Activated naive CD8-positive, alpha-beta T cell treated with anti-CD3 and anti-CD28 coated beads, Interleukin-2, amount 10 ng/mL, durations not matched to agents 7 days and 5 days (primary cell): ENCODE data around the gene CHD2. TPM values are rescaled to one million over a fixed set of nuclear protein-coding genes. Genes with fewer than 3 reads are reported as not detected.
"Not testable (repeated sequence)": the region's sequence is repeated elsewhere in the genome, so short reads cannot be mapped to it uniquely, and the experiment has no call there.

Experiments
- ATAC-seq: fragments of 150-1000 bp; cut with Tn5 transposase; one replicate; pipeline ENCODE4 v1.10.0; 2021; ENCODE audit warnings: low read depth, moderate library complexity
- POLR2A ChIA-PET: fragments of 350-600 bp; sonication (Branson Sonifier 250); formaldehyde crosslinking; loops from one replicate; lab custom pipeline; 2021; ENCODE audit warnings: antibody characterized with exemption; lab: Charles Lee
- DNase-seq: peaks from one replicate; pipeline ENCODE4 v3.0.0; 2021
- H3K27ac Mint-ChIP-seq: one replicate; pipeline ENCODE4 v1.8.0; 2022; ENCODE audit warnings: mild to moderate bottlenecking, mixed read lengths
- H3K27me3 Mint-ChIP-seq: one replicate; pipeline ENCODE4 v1.8.0; 2022; ENCODE audit warnings: mild to moderate bottlenecking, moderate library complexity, mixed read lengths
- H3K36me3 Mint-ChIP-seq: one replicate; pipeline ENCODE4 v1.8.0; 2021; ENCODE audit warnings: mild to moderate bottlenecking, mixed read lengths
- H3K4me1 Mint-ChIP-seq: one replicate; pipeline ENCODE4 v1.8.0; 2021; ENCODE audit warnings: mixed read lengths
- H3K4me3 Mint-ChIP-seq: one replicate; pipeline ENCODE4 v1.8.0; 2022; ENCODE audit warnings: mild to moderate bottlenecking, moderate library complexity, mixed read lengths
- H3K9me3 Mint-ChIP-seq: one replicate; pipeline ENCODE4 v1.8.0; 2021; ENCODE audit warnings: mixed read lengths
- total RNA-seq, 2 experiments: library from RNA; stranded (reverse); gene quantifications; one replicate each; pipeline ENCODE4 v1.2.3, GENCODE V29; 2021

CHD2 gene
- total RNA-seq, 2 experiments from 2014 or later, result 218 to 236 TPM

DNA sequence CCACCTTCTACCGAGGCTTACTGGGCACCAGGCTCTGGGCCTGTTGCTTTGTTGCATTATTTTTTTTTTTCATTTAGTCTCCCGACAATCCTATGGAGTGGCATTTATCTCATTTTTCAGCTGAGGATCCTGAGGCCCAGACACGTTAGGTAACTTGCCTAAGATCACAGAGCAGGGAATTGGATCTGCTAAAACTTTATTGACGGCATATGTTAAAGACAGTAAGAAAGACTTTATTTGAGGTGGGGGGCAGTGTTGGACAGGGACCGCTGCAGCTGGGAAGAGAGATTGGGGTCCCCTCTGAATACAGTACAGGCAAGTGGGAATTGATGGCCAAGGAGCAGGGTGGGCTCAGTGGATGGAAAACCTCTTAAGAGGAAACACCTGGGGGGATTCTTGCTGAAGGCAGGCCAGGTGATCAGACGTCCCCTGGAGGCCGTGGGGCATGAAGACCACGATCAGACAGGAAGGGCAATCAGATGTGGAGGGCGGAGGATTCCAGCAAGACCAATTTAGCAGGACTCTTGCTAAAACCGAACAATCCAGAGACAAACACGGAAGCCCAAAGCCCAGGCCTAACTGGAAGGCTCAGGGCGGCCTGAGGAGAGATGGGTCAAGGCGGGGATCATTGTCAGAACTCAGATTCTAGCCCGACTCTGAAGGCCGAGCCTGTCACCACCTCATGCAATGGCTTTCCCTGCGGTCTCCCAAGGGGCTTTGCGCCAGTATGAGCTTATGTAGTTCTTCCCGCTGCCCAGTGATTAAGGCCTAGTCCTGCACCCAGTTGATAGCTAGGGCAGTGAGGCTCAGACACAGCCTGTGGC lies 135.2 kb downstream of the CHD2 start:
- ATAC-seq (no peak), DNase-seq (peak; percentile 4)
- Mint-ChIP-seq H3K4me3 (no peak overlapping the region), H3K27ac (no peak overlapping the region), H3K4me1 (peaks cover 10% of the 10 kb centered on the region), H3K36me3 (no peaks in the 10 kb centered on the region), H3K9me3 (no peaks in the 10 kb centered on the region), H3K27me3 (peaks cover 1% of the 10 kb centered on the region)
- POLR2A ChIA-PET, result no interaction called here

DNA sequence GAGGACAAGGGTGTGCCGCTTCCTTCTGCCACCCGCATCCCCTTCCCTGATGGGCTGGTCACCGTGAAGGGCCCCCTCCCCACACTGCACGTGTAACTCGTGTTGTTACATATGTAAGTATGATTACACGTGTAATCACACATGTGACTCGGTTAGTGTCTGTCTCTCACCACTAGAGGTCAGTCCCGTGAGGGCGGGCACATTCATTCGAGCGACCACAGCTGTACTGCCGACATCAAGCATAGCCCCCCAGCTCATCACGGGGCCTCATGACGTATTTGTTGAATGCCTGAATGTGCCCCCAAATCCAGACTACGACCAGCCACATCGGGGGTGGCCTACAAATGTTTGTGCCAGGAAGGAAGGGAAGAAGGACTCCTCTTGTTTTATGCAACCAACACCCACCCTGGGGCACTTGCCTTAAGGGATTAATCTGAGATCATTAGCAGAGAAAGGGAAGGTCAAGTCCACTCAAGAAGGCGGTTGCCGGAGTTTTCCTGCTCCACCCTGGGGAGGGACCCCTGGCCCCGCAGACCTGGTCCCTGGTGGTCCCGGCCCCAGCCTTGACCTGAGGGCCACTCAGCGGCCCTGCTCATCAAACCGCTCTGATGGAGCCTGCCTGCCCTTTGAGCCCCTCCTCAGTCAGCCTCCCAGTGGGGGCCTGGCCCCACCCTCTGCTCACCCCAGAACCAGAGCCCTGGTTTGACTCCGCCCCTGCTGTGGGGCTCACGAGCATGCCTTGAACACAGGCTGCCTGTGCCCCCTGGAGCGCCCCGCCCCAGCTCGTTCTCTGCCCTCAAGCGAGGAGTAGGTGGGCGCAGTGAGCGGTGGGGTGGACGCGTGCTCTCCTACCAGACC lies 136.1 kb downstream of the CHD2 start:
- Mint-ChIP-seq H3K4me3 (no peak overlapping the region), H3K9me3 (no peaks in the 10 kb centered on the region), H3K36me3 (no peaks in the 10 kb centered on the region), H3K27ac (peak overlapping the region; percentile 70), H3K4me1 (peaks cover 6% of the 10 kb centered on the region), H3K27me3 (peaks cover 1% of the 10 kb centered on the region)
- peak; percentile 51 for DNase-seq
- ATAC-seq, result peak; percentile 81
- POLR2A ChIA-PET, result no interaction called here

DNA sequence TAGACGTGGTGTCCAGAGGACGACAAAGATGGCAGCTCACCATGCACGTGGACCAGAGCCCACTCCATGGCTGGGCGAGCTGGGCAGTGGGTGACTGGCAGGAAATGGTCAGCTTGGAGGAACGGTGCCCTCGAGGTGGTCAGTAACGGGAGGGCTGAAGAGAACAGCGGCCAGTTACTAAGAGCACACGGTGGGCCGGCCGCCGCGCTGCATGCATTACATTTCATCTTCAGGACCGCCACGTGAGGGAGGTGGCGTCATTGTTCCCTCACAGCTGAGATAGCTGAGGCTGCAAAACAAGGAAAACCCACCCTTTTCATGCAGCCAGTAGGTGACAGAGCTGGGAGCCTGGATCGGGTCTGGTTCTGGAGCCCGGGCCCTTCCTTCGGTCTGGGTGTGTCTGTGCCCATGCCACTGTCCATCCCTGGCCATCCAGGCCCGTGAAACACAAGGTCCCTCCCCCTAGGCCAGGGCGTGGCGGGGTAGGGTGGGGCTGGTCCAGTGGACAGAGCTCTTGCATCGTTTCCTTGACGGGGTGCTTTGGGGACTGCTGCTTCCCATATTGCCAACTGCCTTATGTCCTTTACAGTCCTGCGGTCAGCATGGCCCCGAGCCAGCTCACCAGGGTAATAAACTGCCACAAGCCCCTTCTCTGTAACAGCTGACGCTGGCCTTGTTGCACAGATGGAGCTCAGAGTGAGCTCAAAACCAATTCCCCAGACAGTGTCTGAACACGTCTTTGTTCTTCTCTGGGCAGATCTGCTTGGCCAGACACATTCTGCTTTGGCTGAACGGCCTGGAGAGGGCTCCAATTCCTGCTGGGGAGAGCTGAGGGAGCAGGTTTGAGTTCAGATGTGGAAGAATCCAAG lies 137.1 kb downstream of the CHD2 start:
- ATAC-seq, result no peak
- no peak overlapping the region for H3K4me3 Mint-ChIP-seq
- DNase-seq, result peak; percentile 23
- H3K27me3 Mint-ChIP-seq, result peaks cover 1% of the 10 kb centered on the region
- H3K9me3 Mint-ChIP-seq, result no peaks in the 10 kb centered on the region
- H3K36me3 Mint-ChIP-seq, result no peaks in the 10 kb centered on the region
- peaks cover 6% of the 10 kb centered on the region for H3K4me1 Mint-ChIP-seq
- H3K27ac Mint-ChIP-seq, result no peak overlapping the region
- POLR2A ChIA-PET, result no interaction called here

DNA sequence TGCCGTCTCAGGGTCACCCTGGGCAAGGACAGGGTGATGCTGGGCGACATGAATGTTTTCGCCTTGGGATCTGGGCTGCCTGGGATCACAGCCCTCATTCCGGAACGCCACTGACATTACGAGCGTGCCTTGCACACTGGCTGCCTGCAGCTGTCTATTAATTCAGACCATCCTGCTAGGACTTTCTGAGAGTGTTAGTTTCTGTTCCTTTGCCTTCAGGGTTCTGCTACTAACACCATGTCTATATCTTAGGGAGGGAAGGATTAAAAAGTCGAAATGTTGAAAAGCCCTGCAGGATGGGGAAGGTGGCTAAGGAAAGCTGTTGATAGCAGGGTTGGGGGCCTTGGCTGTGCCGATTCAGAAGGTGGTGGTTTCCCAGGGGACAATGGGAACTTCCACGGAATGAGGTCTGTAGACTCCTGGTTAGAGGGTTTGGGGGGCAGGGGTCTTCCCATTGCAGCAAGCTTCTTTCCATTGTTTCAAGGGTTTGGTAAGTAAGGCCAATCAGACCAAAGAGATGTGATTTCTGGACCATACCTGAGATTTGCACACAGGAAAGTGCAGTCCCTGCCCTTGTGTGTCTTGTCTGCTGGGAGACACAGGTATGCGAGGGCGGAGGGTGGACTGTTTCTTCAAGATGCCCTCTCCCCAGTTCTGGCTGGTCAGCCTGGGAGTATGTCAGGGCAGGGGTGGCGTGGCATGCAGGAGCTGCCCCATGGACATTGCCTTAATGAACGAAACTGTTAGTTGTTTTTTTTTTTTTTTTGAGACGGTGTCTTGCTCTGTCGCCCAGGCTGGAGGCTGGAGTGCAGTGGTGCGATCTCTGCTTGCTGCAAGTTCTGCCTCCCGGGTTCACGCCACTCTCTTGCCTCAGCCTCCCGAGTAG lies 137.9 kb downstream of the CHD2 start:
- DNase-seq (peak; percentile 21), ATAC-seq (no peak)
- H3K4me1 Mint-ChIP-seq, result peaks cover 6% of the 10 kb centered on the region
- no peaks in the 10 kb centered on the region for H3K9me3 Mint-ChIP-seq
- POLR2A ChIA-PET, result no interaction called here
- H3K36me3 Mint-ChIP-seq, result no peaks in the 10 kb centered on the region
- no peak overlapping the region for H3K27ac Mint-ChIP-seq
- peaks cover 1% of the 10 kb centered on the region for H3K27me3 Mint-ChIP-seq
- H3K4me3 Mint-ChIP-seq, result no peak overlapping the region

DNA sequence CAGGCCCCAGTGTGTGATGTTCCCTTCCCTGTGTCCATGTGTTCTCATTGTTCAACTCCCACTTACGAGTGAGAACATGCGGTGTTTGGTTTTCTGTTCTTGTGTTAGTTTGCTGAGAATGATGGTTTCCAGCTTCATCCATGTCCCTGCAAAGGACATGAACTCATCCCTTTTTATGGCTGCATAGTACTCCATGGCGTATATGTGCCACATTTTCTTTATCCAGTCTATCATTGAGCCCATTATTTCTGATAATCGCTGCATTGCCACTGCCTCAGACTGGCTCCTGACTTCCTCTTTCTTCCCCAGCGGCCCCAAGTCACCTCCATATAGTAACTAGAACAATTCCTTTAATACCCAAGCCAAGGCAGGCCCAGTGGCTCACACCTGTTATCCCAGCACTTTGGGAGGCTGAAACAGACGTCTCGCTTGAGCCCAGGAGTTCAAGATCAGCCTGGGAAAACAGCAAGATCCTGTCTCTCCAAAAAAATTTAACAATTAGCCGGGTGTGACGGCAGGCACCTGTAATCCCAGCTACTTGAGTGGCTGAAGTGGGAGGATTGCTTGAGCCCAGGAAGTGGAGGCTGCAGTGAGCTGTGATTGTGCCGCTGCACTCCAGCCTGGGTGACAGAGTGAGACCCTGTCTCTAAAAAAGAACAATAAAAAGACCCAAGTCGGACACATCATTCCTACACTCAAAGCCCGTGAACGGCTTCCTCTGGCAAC lies 139.6 kb downstream of the CHD2 start:
- ATAC-seq, H3K9me3 Mint-ChIP-seq, H3K4me1 Mint-ChIP-seq, DNase-seq, H3K4me3 Mint-ChIP-seq, H3K27ac Mint-ChIP-seq, POLR2A ChIA-PET, H3K27me3 Mint-ChIP-seq, H3K36me3 Mint-ChIP-seq: not testable (repeated sequence)

DNA sequence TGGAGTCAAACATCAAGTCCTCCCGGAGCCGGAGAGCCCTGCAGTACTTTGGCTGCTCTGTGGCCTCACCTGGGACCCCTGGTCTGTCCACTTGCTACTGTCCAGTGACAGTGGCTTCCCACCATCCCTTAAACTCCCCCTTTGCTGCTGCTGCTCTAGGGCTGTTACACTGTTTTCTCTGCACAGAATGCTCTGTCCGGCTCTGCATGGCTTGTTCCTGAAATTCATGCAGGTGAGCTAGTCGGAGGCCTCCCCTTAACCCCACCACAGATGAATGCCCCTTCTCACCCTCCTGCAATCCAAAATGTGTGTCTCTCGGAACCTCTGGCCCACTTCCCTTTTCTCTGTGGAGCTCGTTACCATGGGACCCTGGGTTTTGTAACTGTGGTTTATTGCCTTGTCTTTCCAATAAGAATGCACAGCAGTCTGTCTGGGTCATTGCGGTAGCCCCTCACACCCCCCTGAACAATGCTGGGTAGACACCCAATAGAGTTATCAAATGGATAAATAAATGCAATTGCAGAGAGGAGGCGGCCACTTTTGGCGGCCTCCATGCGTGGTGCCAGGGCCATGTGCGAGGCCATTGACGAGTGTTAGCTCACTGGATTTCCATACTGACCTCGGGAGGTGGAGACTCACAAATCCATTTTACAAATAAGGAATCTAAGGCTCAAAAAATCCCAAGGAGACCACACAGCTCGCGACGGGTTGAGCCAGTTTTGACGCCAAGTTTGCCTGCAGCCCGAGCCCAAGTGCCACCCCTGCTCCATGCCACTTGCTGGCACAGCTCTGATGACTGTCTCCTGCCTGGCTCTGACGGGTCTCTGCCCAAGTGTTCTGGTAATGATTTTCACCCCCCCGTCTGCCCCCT lies 140.4 kb downstream of the CHD2 start:
- H3K9me3 Mint-ChIP-seq, result no peaks in the 10 kb centered on the region
- H3K4me1 Mint-ChIP-seq, result peaks cover 6% of the 10 kb centered on the region
- no peak overlapping the region for H3K27ac Mint-ChIP-seq
- DNase-seq (no peak), ATAC-seq (no peak)
- H3K4me3 Mint-ChIP-seq, result no peak overlapping the region
- POLR2A ChIA-PET, result no interaction called here
- H3K36me3 Mint-ChIP-seq, result no peaks in the 10 kb centered on the region
- H3K27me3 Mint-ChIP-seq, result peaks cover 1% of the 10 kb centered on the region

DNA sequence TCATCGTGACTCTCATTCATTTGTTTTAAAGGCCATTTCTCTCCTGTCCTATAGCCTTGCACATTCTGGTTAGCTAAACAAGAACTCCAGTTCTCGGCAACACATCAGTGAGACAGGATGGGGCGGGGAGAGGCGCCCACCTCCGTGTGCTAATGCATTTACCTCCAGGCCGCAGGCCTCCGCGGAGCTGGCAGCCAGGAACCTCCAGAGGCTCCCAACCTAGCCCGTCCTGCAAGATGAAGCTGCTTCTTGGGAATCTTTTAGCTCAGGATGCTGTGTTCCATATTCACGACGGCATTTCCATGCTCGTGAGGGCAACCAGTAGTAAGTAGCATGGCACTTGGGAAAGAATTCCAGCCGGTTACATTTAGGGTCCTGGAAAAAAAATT lies 141.0 kb downstream of the CHD2 start:
- H3K36me3 Mint-ChIP-seq, result no peaks in the 10 kb centered on the region
- no peak overlapping the region for H3K27ac Mint-ChIP-seq
- peaks cover 2% of the 10 kb centered on the region for H3K9me3 Mint-ChIP-seq
- POLR2A ChIA-PET, result no interaction called here
- no peak overlapping the region for H3K4me3 Mint-ChIP-seq
- no peak for ATAC-seq
- peaks cover 1% of the 10 kb centered on the region for H3K27me3 Mint-ChIP-seq
- DNase-seq, result no peak
- peaks cover under 1% of the 10 kb centered on the region for H3K4me1 Mint-ChIP-seq

DNA sequence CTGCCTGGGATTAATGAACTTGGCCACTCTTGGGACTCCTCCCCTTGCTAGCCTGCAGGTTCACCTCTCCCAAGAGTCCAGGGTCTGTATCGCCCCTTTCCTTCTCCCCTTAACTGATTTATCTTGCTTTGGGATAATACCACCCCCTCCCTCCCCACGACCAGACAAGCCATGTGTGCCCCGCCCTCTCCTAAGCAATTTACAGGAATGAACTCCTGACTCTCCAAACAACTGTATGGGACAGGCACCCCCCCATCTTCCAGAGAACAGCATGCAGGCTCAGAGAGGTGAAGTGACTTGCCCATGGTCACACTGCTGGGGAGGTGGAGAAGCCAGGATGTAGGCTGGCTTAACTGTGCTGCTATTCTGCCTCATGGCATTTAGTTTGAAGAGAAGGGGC lies 142.1 kb downstream of the CHD2 start:
- Mint-ChIP-seq H3K27ac (no peak overlapping the region), H3K4me1 (no peaks in the 10 kb centered on the region), H3K9me3 (peaks cover 5% of the 10 kb centered on the region), H3K4me3 (no peak overlapping the region), H3K36me3 (no peaks in the 10 kb centered on the region), H3K27me3 (peaks cover 3% of the 10 kb centered on the region)
- ATAC-seq, result no peak
- no peak for DNase-seq
- POLR2A ChIA-PET, result no interaction called here

DNA sequence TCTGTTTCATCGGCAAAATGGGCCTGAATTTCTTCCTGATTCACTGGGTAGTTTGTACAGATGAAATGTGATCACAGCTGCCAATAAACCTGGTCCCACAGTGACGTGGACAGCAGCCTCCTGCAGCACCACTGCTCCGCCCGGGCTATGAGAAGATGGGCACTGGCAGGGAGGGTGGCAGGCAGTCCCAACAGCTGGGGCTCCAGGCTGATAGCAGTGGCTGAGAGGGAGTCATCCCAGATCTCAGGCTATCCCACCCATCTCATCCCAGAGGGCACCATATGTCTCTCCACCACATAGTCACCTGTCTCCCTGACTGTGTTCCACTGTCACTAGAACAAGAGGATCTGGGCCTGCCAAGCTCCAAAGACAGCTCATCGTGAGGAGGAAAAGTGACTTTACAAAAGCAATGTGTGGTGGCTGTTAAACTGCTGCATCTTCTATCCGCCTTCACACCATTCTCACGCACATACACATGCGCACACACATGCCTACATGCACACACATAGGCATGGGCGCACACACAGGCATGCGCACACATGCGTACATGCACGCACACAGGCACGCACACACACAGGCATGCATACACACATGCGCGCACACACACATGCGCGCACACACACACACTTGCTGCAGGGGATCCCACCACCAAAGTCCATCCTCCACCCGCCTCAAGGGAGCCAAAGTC lies 142.7 kb downstream of the CHD2 start:
- H3K36me3 Mint-ChIP-seq, result no peaks in the 10 kb centered on the region
- no peak overlapping the region for H3K27ac Mint-ChIP-seq
- H3K9me3 Mint-ChIP-seq, result peaks cover 5% of the 10 kb centered on the region
- H3K27me3 Mint-ChIP-seq, result peaks cover 5% of the 10 kb centered on the region
- POLR2A ChIA-PET, result no interaction called here
- no peak overlapping the region for H3K4me3 Mint-ChIP-seq
- ATAC-seq (no peak), DNase-seq (no peak)
- H3K4me1 Mint-ChIP-seq, result peaks cover 4% of the 10 kb centered on the region

DNA sequence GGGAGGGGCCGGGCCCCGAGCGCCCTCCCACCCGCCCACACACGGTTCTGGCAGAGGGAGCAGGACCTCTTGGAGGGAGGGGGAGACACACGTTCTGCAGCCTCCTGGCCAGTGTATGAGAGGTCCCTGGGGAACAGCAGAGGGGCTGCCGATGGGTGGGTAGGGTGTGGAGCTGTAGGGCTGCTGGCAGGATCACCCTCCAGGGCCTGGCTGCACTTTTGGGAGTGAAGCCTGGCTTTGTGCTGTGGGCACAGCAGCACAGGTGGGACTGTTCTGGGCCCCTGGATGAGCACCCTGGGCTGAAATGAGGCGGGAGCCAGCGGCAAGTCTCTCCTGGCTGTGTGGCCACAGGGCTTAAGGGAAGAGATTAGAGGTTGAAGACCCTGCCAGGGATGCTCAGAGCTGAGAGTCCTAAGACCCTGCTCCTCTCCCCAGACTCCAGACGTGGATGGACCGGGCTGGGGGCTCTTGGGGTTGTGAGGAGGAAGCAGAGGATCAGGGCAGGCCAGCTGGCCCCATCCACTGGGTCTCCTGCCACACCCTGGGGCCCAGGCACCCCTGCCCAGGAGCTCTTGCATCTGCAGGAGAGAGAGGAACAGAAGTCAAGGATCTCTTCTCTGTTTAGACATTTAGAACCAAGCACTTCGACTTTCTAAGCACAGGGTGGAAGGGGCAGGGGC lies 143.6 kb downstream of the CHD2 start:
- Mint-ChIP-seq H3K27ac (no peak overlapping the region), H3K27me3 (peaks cover 7% of the 10 kb centered on the region), H3K4me1 (peaks cover 7% of the 10 kb centered on the region), H3K36me3 (no peaks in the 10 kb centered on the region), H3K9me3 (peaks cover 5% of the 10 kb centered on the region), H3K4me3 (no peak overlapping the region)
- ATAC-seq (no peak), DNase-seq (no peak)
- POLR2A ChIA-PET, result no interaction called here
